CD4-positive, alpha-beta memory T cell (primary cell): ENCODE results near the gene IL3. TPM values are rescaled to one million over a fixed set of nuclear protein-coding genes. Genes with fewer than 3 reads are reported as not detected.
A peak's percentile ranks its signal among the peaks of the same experiment; 100 is the strongest.

ENCODE experiments used
- CTCF ChIA-PET: fragments of 350-600 bp; sonication (Branson Sonifier 250); formaldehyde crosslinking; loops from one replicate; lab custom pipeline; 2021; ENCODE audit warnings: inconsistent platforms; ENCODE audit not compliant: partially characterized antibody; lab: Charles Lee
- POLR2A ChIA-PET: fragments of 350-600 bp; sonication (Branson Sonifier 250); formaldehyde crosslinking; loops from one replicate; lab custom pipeline; 2021; ENCODE audit not compliant: partially characterized antibody; lab: Charles Lee
- DNase-seq, 5 donors: peaks; one replicate each; pipeline versions ENCODE4 v3.0.0 to v3.0.0-alpha.2; 2020 to 2022; ENCODE audit warnings: mixed read lengths in 1 of 5
- H3K27ac ChIP-seq: one replicate; pipeline ENCODE4 v1.7.0; 2013; ENCODE audit warnings: low read depth, low read length
- H3K27me3 ChIP-seq: 2 replicates; pipeline ENCODE4 v1.7.0; 2013; ENCODE audit warnings: mild to moderate bottlenecking, low read length, moderate library complexity; ENCODE audit not compliant: insufficient read depth
- H3K36me3 ChIP-seq: 2 replicates; pipeline ENCODE4 v1.7.0; 2013; ENCODE audit warnings: mild to moderate bottlenecking, low read length, moderate library complexity; ENCODE audit not compliant: insufficient read depth
- H3K4me1 ChIP-seq: 2 replicates; pipeline ENCODE4 v1.7.0; 2013; ENCODE audit warnings: mild to moderate bottlenecking, low read length, moderate library complexity; ENCODE audit not compliant: insufficient read depth
- H3K4me3 ChIP-seq, 2 donors: one replicate each; pipeline ENCODE4 v1.7.0; 2013; ENCODE audit warnings: low read length in 2 of 2, mild to moderate bottlenecking in 1 of 2
- H3K9me3 ChIP-seq, 2 donors: one replicate each; pipeline ENCODE4 v1.7.0; 2013; ENCODE audit warnings: low read length in 2 of 2, control low read depth in 1 of 2; ENCODE audit not compliant: control insufficient read depth in 1 of 2
- H3K27ac Mint-ChIP-seq, 7 donors: one replicate each; pipeline ENCODE4 v1.8.0; 2020 to 2021; ENCODE audit warnings: mixed read lengths in 7 of 7, mild to moderate bottlenecking in 6 of 7, inconsistent platforms in 3 of 7, moderate library complexity in 3 of 7
- H3K27me3 Mint-ChIP-seq, 2 donors: one replicate each; pipeline ENCODE4 v1.8.0; 2020 to 2021; ENCODE audit warnings: mixed read lengths in 2 of 2
- H3K36me3 Mint-ChIP-seq, 2 donors: one replicate each; pipeline ENCODE4 v1.8.0; 2020 to 2021; ENCODE audit warnings: mixed read lengths in 2 of 2, inconsistent platforms in 1 of 2, mild to moderate bottlenecking in 1 of 2
- H3K4me1 Mint-ChIP-seq, 4 donors: one replicate each; pipeline ENCODE4 v1.8.0; 2020 to 2021; ENCODE audit warnings: mixed read lengths in 4 of 4, mild to moderate bottlenecking in 1 of 4
- H3K4me3 Mint-ChIP-seq, 8 donors: one replicate each; pipeline ENCODE4 v1.8.0; 2020 to 2021; ENCODE audit warnings: mixed read lengths in 8 of 8, mild to moderate bottlenecking in 7 of 8, moderate library complexity in 6 of 8, inconsistent platforms in 3 of 8
- H3K9me3 Mint-ChIP-seq, 8 donors: one replicate each; pipeline ENCODE4 v1.8.0; 2020 to 2021; ENCODE audit warnings: mixed read lengths in 8 of 8, mild to moderate bottlenecking in 5 of 8, inconsistent platforms in 3 of 8, moderate library complexity in 1 of 8
- intact Hi-C: fragments of 100-400 bp; cut with micrococcal nuclease; formaldehyde crosslinking; loops from one replicate; pipeline ENCODE4 v1.15.1; 2023
- polyA plus RNA-seq, 2 donors: library from polyadenylated mRNA; unstranded; fragments of 300-500 nt; fragmentation: Illumina TruSeq; gene quantifications; one replicate each; pipeline ENCODE4 v1.2.3, GENCODE V29; 2021
- total RNA-seq, 2 experiments: library from RNA; stranded (reverse); gene quantifications; one replicate each; pipeline ENCODE4 v1.2.3, GENCODE V29; 2021

The IL3 gene
- total and polyA plus RNA-seq, 4 experiments from 2014 or later = not detected

DNA sequence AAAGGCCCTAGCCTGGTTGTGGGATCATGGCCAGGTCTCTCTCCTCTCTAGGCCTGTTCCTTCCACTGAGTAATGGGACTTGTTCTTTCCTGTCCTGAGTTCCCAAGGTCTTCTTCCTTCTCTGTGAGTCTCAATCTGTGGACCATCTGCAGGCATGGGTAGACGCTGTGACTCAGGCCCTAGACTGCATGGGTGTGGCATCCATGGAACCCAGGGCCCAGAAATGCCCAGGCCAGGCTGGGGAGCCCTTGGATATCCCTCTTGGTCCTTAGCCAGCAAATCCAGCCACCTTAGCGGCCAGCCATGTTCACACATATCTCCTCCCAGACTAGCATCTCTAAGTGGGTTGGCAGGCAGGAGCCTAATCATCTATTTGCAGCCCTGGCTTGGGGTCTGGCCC lies 46.7 kb upstream of the IL3 start:
- CTCF ChIA-PET = interaction anchor here (9.8 kb wide), 1 partner anchor 49 kb away, joined by 71 read pairs; the partner anchor contains the start of gene IL3
- POLR2A ChIA-PET = interaction anchor here (1.0 kb wide), 1 partner anchor 12 kb away, joined by 4 read pairs; no protein-coding TSS in a partner anchor
- peak overlapping the region in 3 of 7 donors; percentile 5 to 22 (median 9) for H3K27ac Mint-ChIP-seq
- peaks cover 25 to 52% (median 42%) of the 10 kb centered on the region in 4 donors for H3K4me1 Mint-ChIP-seq
- peak overlapping the region in 2 of 8 donors; percentile 36 to 62 for H3K4me3 Mint-ChIP-seq
- no peaks in the 10 kb centered on the region for H3K9me3 ChIP-seq
- peaks cover 0 to 2% (median 0%) of the 10 kb centered on the region in 8 donors for H3K9me3 Mint-ChIP-seq
- no peaks in the 10 kb centered on the region for H3K27me3 ChIP-seq
- H3K36me3 ChIP-seq = no peaks in the 10 kb centered on the region
- H3K4me3 ChIP-seq = no peak overlapping the region
- H3K27me3 Mint-ChIP-seq = peaks cover 0 to 2% of the 10 kb centered on the region in 2 donors
- DNase-seq = no peak
- no peak overlapping the region for H3K27ac ChIP-seq
- peaks cover 39% of the 10 kb centered on the region for H3K4me1 ChIP-seq
- peaks cover 0 to 1% of the 10 kb centered on the region in 2 donors for H3K36me3 Mint-ChIP-seq
- intact Hi-C loops = no loop called here

DNA sequence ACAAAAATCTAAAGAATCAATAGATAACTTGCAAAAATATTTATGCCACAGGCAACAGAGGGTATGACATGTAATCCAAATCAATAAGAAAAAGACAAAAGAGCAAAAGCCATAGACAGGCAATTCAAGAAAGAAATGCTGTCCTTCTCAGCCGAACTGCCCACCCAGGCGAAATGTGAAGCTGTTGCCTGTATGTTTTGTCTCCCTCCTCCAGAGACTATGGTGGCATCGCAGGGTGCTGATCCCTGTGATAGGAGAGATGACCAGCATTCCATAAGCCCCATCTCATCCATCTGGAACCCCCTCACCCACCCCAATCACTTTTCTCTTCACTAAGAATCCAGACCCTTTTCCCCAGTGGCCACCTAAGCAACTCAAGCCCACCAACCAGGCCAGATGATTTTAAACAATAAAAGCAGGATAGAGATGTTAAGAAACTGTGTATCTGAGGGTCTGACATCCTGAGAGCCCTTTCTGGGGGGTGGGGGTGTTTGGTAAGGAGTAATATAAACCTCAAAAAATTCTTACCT lies 43.7 kb upstream of the IL3 start:
- Histone ChIP-seq H3K27me3 (no peaks in the 10 kb centered on the region), H3K27ac (no peak overlapping the region), H3K4me3 (no peak overlapping the region), H3K9me3 (no peaks in the 10 kb centered on the region), H3K4me1 (peaks cover 52% of the 10 kb centered on the region), H3K36me3 (no peaks in the 10 kb centered on the region)
- H3K4me1 Mint-ChIP-seq = peaks cover 38 to 61% (median 50%) of the 10 kb centered on the region in 4 donors
- H3K9me3 Mint-ChIP-seq = peaks cover 0 to 2% (median 0%) of the 10 kb centered on the region in 8 donors
- POLR2A ChIA-PET = no interaction called here
- peak overlapping the region in 3 of 8 donors; percentile 3 to 50 (median 36) for H3K4me3 Mint-ChIP-seq
- peak overlapping the region in 5 of 7 donors; percentile 67 to 93 (median 81) for H3K27ac Mint-ChIP-seq
- peaks cover 0 to 2% of the 10 kb centered on the region in 2 donors for H3K27me3 Mint-ChIP-seq
- no peak for DNase-seq
- H3K36me3 Mint-ChIP-seq = no peaks in the 10 kb centered on the region
- intact Hi-C loops = no loop called here
- CTCF ChIA-PET = no interaction called here

DNA sequence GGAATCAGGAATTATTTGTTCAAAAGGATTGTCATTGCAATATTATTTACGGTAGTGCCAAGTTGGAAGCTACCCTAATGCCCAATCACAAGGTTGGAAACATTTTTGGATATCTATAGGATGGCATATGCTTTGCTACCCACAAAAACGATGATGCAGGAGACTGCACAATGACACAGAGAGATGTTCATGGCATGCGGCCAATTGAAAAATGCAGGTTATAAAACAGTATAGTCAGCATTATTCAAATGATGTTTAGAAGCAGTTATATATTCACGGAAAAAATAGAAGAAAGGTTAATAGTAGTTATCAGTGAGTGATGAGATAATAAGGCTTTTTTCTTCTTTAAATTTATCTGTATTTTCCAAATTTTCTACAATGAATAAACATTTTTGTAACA lies 43.1 kb upstream of the IL3 start:
- CTCF ChIA-PET = interaction anchor here (3.1 kb wide), 1 partner anchor 9 kb away, joined by 19 read pairs; no protein-coding TSS in a partner anchor
- Mint-ChIP-seq H3K4me3 (peak overlapping the region in 3 of 8 donors; percentile 29 to 51 (median 36)), H3K36me3 (no peaks in the 10 kb centered on the region), H3K27ac (peak overlapping the region in 6 of 7 donors; percentile 71 to 93 (median 86)), H3K27me3 (peaks cover 0 to 2% of the 10 kb centered on the region in 2 donors), H3K9me3 (peaks cover 0 to 2% (median 0%) of the 10 kb centered on the region in 8 donors), H3K4me1 (peaks cover 36 to 61% (median 47%) of the 10 kb centered on the region in 4 donors)
- no peaks in the 10 kb centered on the region for H3K36me3 ChIP-seq
- H3K9me3 ChIP-seq = no peaks in the 10 kb centered on the region
- no peak for DNase-seq
- intact Hi-C loops = no loop called here
- POLR2A ChIA-PET = no interaction called here
- no peak overlapping the region for H3K27ac ChIP-seq
- H3K4me3 ChIP-seq = no peak overlapping the region
- no peaks in the 10 kb centered on the region for H3K27me3 ChIP-seq
- H3K4me1 ChIP-seq = peaks cover 52% of the 10 kb centered on the region

DNA sequence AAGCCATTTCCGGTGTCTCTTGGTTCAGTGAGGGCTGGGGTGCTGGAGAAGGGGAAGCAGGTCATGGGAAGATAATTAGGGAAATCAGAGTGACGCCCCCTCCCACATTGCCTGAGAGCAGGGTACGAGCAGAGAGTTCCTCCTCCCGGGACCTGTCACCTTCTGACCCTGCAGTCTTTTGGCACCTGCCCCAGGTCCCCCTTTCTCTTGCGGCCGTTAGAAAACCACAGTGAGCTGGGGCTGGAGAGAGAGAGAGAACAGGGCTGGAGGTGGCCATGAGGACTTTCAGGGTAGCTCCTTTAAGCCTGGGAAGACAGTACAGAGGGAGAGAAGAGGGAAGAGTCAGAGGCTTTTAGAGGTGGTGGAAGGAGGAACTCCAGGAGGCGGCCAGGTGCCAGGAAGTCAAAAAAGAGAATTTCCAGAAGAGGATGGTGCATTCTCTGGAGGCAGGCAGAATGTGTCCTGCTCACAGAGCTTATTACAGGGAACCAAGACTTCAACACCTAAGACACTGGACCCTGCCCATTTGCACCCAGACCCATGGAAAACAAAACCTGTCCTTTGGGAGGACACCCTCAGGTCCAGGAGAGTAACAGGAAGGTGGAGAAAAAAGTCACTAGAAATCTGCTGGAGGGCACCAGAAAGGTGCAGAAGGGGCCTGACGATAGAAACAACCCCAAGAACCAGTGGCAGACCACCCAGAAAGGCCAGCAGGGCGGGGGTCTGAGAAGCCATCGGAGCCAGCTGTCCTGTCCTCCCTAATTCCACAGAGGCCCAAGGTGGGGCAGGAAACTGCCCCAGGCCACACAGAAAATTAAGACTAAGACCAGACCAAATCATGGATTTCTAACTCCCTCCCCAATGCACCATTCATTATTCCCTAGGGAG lies 42.5 kb upstream of the IL3 start:
- Histone ChIP-seq H3K27me3 (no peaks in the 10 kb centered on the region), H3K4me3 (no peak overlapping the region), H3K9me3 (no peaks in the 10 kb centered on the region), H3K36me3 (no peaks in the 10 kb centered on the region), H3K4me1 (peaks cover 52% of the 10 kb centered on the region), H3K27ac (peak overlapping the region; percentile 15)
- H3K27ac Mint-ChIP-seq = peak overlapping the region; percentile 42 to 93 (median 83)
- peak overlapping the region in 4 of 8 donors; percentile 29 to 51 (median 36) for H3K4me3 Mint-ChIP-seq
- DNase-seq = no peak
- H3K9me3 Mint-ChIP-seq = no peaks in the 10 kb centered on the region
- intact Hi-C loops = no loop called here
- ChIA-PET CTCF (interaction anchor here (1.1 to 3.1 kb wide), 2 partner anchors 10 to 428 kb away, joined by 3 to 19 read pairs; no protein-coding TSS in a partner anchor), POLR2A (no interaction called here)
- no peaks in the 10 kb centered on the region for H3K36me3 Mint-ChIP-seq
- peaks cover 35 to 58% (median 44%) of the 10 kb centered on the region in 4 donors for H3K4me1 Mint-ChIP-seq
- H3K27me3 Mint-ChIP-seq = no peaks in the 10 kb centered on the region

DNA sequence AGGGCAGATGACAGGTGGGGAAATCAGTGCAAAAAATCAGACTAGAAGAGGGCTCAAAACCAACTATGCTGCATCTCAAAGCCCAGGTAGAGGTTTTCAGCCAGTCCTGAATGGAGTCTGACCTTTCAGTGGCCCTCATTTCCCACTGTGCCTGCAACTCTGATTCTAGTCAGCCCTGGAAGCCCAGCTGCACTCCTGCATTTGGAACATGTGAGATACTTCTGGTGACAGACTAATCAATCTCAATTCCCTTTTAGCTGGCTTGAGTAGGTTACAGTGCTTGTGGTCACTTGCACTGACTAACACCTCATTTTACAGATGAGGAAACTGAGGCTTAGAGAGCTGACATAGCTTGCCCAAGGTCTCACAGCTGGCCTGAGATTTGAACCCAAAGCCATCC lies 41.1 kb upstream of the IL3 start:
- peak overlapping the region; percentile 86 to 99 (median 96) for H3K27ac Mint-ChIP-seq

DNA sequence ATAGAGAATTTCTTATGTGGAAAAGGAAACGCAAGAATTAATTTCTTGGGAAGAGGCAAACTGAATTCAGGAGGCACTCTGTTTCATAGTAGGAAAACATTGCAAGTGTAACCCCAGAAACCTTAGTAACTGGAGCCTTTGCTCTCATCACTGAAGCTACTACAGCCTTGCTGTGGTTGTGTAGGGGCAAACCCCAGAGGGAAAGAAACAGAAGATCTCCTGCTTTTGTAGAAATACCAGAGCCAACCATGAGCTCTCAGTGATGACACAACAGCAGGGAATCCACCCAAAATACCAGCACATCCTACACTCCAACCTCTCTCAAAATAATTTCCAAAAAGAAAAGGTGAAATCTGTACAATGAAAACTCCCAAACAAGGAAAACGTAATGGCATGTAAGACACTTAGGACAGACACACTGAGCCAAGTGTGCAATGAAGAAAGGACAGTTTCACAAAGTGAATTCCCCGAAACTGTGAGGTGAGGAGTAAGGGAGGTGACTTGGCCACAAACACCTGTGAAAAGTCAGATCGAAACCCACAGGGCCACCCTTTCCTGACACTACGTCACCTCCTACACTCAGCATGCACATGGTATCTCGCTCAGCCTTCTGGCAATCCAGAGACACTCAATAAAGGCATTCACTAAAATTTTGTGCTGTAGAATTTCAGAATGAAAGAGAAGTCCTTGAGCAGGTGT lies 40.4 kb upstream of the IL3 start:
- Mint-ChIP-seq H3K9me3 (no peaks in the 10 kb centered on the region), H3K27me3 (no peaks in the 10 kb centered on the region), H3K4me1 (peaks cover 35 to 58% (median 44%) of the 10 kb centered on the region in 4 donors), H3K36me3 (no peaks in the 10 kb centered on the region), H3K4me3 (peak overlapping the region; percentile 4 to 77 (median 74)), H3K27ac (peak overlapping the region; percentile 90 to 99 (median 97))
- Histone ChIP-seq H3K27ac (peak overlapping the region; percentile 67), H3K27me3 (no peaks in the 10 kb centered on the region), H3K4me3 (no peak overlapping the region), H3K36me3 (no peaks in the 10 kb centered on the region), H3K9me3 (no peaks in the 10 kb centered on the region), H3K4me1 (peaks cover 52% of the 10 kb centered on the region)
- intact Hi-C loops = loop anchor here (1.0 kb wide), 1 partner anchor 36 kb away; no protein-coding TSS in a partner anchor
- ChIA-PET CTCF (interaction anchor here (1.1 to 3.1 kb wide), 5 partner anchors 12 to 431 kb away, joined by 4 to 19 read pairs (median 5); no protein-coding TSS in a partner anchor), POLR2A (interaction anchor here (0.6 to 1.6 kb wide), 4 partner anchors 19 to 488 kb away, joined by 3 to 6 read pairs (median 5); no protein-coding TSS in a partner anchor)
- DNase-seq = peak; percentile 80 to 92 (median 82)

More for the DNA sequence above, 41.1 kb upstream of the IL3 start:
- ChIA-PET POLR2A (interaction anchor here (0.6 to 1.6 kb wide), 4 partner anchors 18 to 487 kb away, joined by 3 to 6 read pairs (median 5); no protein-coding TSS in a partner anchor), CTCF (interaction anchor here (1.1 to 3.1 kb wide), 5 partner anchors 11 to 430 kb away, joined by 4 to 19 read pairs (median 5); no protein-coding TSS in a partner anchor)
- Mint-ChIP-seq H3K27me3 (no peaks in the 10 kb centered on the region), H3K36me3 (no peaks in the 10 kb centered on the region), H3K4me3 (peak overlapping the region in 1 of 8 donors; percentile 77), H3K9me3 (no peaks in the 10 kb centered on the region), H3K4me1 (peaks cover 35 to 58% (median 44%) of the 10 kb centered on the region in 4 donors)
- Histone ChIP-seq H3K36me3 (no peaks in the 10 kb centered on the region), H3K27ac (peak overlapping the region; percentile 67), H3K9me3 (no peaks in the 10 kb centered on the region), H3K4me1 (peaks cover 52% of the 10 kb centered on the region), H3K4me3 (no peak overlapping the region), H3K27me3 (no peaks in the 10 kb centered on the region)
- intact Hi-C loops = no loop called here
- no peak for DNase-seq
